ENCODE data around the gene RCOR2.

- TF ChIP-seq CTCF (IDR thresholded peaks at IDR 0.05) = no peak
- TF ChIP-seq POLR2AphosphoS5 (IDR thresholded peaks at IDR 0.05) = no peak
- TF ChIP-seq POLR2A (IDR thresholded peaks at IDR 0.05) = no peak
- TF ChIP-seq EP300 (IDR thresholded peaks at IDR 0.05) = no peak
These were observed 48.4 kb downstream of the RCOR2 start for GRCh38 chr11:63868399-63869064.

Measured in gastroesophageal sphincter (tissue), 3 donors.